Caco-2 (cell line): Measurements from ENCODE around the gene WWOX. TPM values are rescaled to one million over a fixed set of nuclear protein-coding genes. Genes with fewer than 3 reads are reported as not detected.

Experiments
- BruUV-seq: library from RNA; stranded (reverse); fragments of 400-500 nt; replicated peaks from 2 replicates; lab custom pipeline; 2021; lab: Mats Ljungman, UMichigan
- CTCF ChIA-PET: fragments of 300-600 bp; sonication (Branson Sonifier 250); formaldehyde crosslinking; loops from one replicate; lab custom pipeline; 2022; ENCODE audit warnings: antibody characterized with exemption; lab: Charles Lee
- POLR2A ChIA-PET: fragments of 300-600 bp; sonication (Branson Sonifier 250); formaldehyde crosslinking; loops from one replicate; lab custom pipeline; 2022; ENCODE audit warnings: antibody characterized with exemption; lab: Charles Lee
- DNase-seq, 2 experiments: peaks; one replicate each; pipeline versions ENCODE4 v3.0.0 to v3.0.0-alpha.2; 2020 to 2022
- H3K27me3 ChIP-seq: replicated peaks from 2 replicates; pipeline ENCODE4 v1.6.0; 2011; ENCODE audit warnings: low read length; ENCODE audit not compliant: control insufficient read depth, insufficient read depth
- H3K36me3 ChIP-seq: 2 replicates; pipeline ENCODE4 v1.5.1; 2011; ENCODE audit warnings: low read length; ENCODE audit not compliant: control insufficient read depth, insufficient read depth
- H3K4me1 ChIP-seq: fragments of 250-450 bp; sonication (Bioruptor Pico); 2 replicates; pipeline ENCODE4 v1.5.1; 2020; ENCODE audit warnings: mild to moderate bottlenecking
- H3K4me3 ChIP-seq: 2 replicates; pipeline ENCODE4 v1.5.1; 2011; ENCODE audit warnings: low read depth, mild to moderate bottlenecking, control low read depth, low read length
- H3K9me3 ChIP-seq: fragments of 250-450 bp; sonication (Bioruptor Pico); 2 replicates; pipeline ENCODE4 v1.5.1; 2020; ENCODE audit warnings: mild to moderate bottlenecking, moderate library complexity
- H3K27ac Mint-ChIP-seq: one replicate; pipeline ENCODE4 v1.8.0; 2022; ENCODE audit warnings: mixed read lengths; ENCODE audit not compliant: unreplicated experiment
- H3K27me3 Mint-ChIP-seq: one replicate; pipeline ENCODE4 v1.8.0; 2022; ENCODE audit warnings: mixed read lengths; ENCODE audit not compliant: insufficient read depth, unreplicated experiment
- H3K36me3 Mint-ChIP-seq: one replicate; pipeline ENCODE4 v1.8.0; 2022; ENCODE audit warnings: mild to moderate bottlenecking, mixed read lengths; ENCODE audit not compliant: insufficient read depth, unreplicated experiment
- H3K4me1 Mint-ChIP-seq: one replicate; pipeline ENCODE4 v1.8.0; 2022; ENCODE audit warnings: low read depth, mixed read lengths; ENCODE audit not compliant: unreplicated experiment
- H3K4me3 Mint-ChIP-seq: one replicate; pipeline ENCODE4 v1.8.0; 2022; ENCODE audit warnings: mild to moderate bottlenecking, moderate library complexity, mixed read lengths; ENCODE audit not compliant: unreplicated experiment
- H3K9me3 Mint-ChIP-seq: one replicate; pipeline ENCODE4 v1.8.0; 2022; ENCODE audit warnings: mixed read lengths; ENCODE audit not compliant: unreplicated experiment
- CTCF ChIP-seq, 2 experiments: fragments of 200-600 bp in 1 of 2; IDR thresholded peaks; 1 replicate in 1 of 2; 2 replicates in 1 of 2; pipeline versions ENCODE4 v1.5.1 to v1.8.0; 2011 to 2022; ENCODE audit warnings: antibody characterized with exemption in 1 of 2, control low read depth in 1 of 2, inconsistent platforms in 1 of 2, low read depth in 1 of 2, low read length in 1 of 2, mild to moderate bottlenecking in 1 of 2, moderate library complexity in 1 of 2; ENCODE audit not compliant: insufficient read depth in 1 of 2, severe bottlenecking in 1 of 2, unreplicated experiment in 1 of 2
- intact Hi-C: fragments of 100-400 bp; cut with micrococcal nuclease; formaldehyde crosslinking; loops from one replicate; pipeline ENCODE4 v1.10.0; 2022; ENCODE audit not compliant: unreplicated experiment
- total RNA-seq: library from RNA; stranded (reverse); gene quantifications from 2 replicates; pipeline ENCODE4 v1.2.3, GENCODE V29; 2022

WWOX gene
- total RNA-seq, 1 experiment from 2014 or later, result 45.0 TPM

GRCh38 chr16:78437352-78437968 lies 338.0 kb downstream of the WWOX start:
- CTCF ChIA-PET, result no interaction called here
- POLR2A ChIA-PET, result no interaction called here
- BruUV-seq, result no TSS peak
- peak; percentile 88 for TF ChIP-seq CTCF (IDR thresholded peaks at IDR 0.05; ENCODE audit: insufficient read depth in 1 of 2, low read depth in 1 of 2, low read length in 1 of 2, severe bottlenecking in 1 of 2, unreplicated experiment in 1 of 2)
- intact Hi-C loops, result loop anchor here (5.0 kb wide), 1 partner anchor 180 kb away; no protein-coding TSS in a partner anchor
- Histone ChIP-seq H3K9me3 (no peaks in the 10 kb centered on the region; the same call in 1 of the 2 replicates), H3K4me3 (no peak overlapping the region), H3K4me1 (peaks cover 8% of the 10 kb centered on the region), H3K36me3 (peaks cover 2% of the 10 kb centered on the region; the same call in 1 of the 2 replicates), H3K27me3 (no peaks in the 10 kb centered on the region)
- peaks cover 10% of the 10 kb centered on the region for H3K9me3 Mint-ChIP-seq
- no peaks in the 10 kb centered on the region for H3K27me3 Mint-ChIP-seq
- H3K4me3 Mint-ChIP-seq, result no peak overlapping the region
- peaks cover 14% of the 10 kb centered on the region for H3K4me1 Mint-ChIP-seq
- peak in 1 of 2 experiments; percentile 58 for DNase-seq
- H3K27ac Mint-ChIP-seq, result no peak overlapping the region
- peaks cover 6% of the 10 kb centered on the region for H3K36me3 Mint-ChIP-seq

DNA sequence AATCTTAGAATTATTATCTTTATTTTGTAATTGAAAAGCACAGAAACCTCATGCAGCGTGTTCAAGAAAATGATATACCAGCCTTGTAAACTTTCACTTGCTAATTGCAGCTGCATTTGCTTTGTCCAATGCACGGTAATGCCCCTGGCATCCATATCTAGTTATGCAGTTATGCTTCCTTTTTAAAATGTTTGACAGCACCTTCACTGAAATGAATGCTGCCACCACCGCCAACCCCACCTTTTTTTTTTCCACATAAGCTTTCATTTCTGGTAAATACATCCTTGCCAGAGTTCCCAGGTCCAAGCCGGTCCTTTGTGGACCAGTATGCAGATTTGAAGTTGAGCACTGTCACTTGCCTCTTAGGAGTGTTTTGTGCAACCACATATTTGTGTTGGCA lies 338.8 kb downstream of the WWOX start:
- Mint-ChIP-seq H3K27ac (no peak overlapping the region), H3K4me1 (peaks cover 14% of the 10 kb centered on the region), H3K4me3 (no peak overlapping the region), H3K9me3 (peaks cover 10% of the 10 kb centered on the region), H3K36me3 (peaks cover 6% of the 10 kb centered on the region), H3K27me3 (no peaks in the 10 kb centered on the region)
- Histone ChIP-seq H3K27me3 (no peaks in the 10 kb centered on the region), H3K4me1 (peaks cover 8% of the 10 kb centered on the region), H3K9me3 (no peaks in the 10 kb centered on the region), H3K36me3 (no peaks in the 10 kb centered on the region; the same call in 1 of the 2 replicates), H3K4me3 (no peak overlapping the region)
- BruUV-seq, result no TSS peak
- DNase-seq, result no peak
- CTCF ChIA-PET, result no interaction called here
- intact Hi-C loops, result loop anchor here (5.0 kb wide), 1 partner anchor 181 kb away; no protein-coding TSS in a partner anchor
- POLR2A ChIA-PET, result no interaction called here
- TF ChIP-seq CTCF (IDR thresholded peaks at IDR 0.05; ENCODE audit: insufficient read depth in 1 of 2, low read depth in 1 of 2, low read length in 1 of 2, severe bottlenecking in 1 of 2, unreplicated experiment in 1 of 2), result no peak

DNA sequence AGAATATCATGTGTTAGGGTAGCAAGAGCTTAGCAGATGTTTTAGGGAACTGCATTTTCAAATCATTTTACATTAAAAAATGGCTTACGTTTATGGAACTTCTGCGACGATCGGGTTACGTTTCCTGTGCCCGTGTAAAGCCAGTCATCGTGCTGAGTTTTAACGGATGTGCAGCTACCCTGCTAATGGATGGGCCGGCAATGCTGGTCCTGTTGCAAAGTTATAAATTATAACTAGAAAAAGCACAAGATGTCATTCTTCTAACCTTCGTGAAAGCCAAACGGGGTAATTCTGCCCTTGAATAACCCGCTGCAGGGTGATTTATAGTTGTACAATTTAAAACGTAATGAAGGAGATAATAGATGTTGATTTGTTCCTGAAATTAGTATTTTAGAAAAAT lies 339.2 kb downstream of the WWOX start:
- no peaks in the 10 kb centered on the region for H3K27me3 Mint-ChIP-seq
- Histone ChIP-seq H3K27me3 (no peaks in the 10 kb centered on the region), H3K4me1 (peaks cover 11% of the 10 kb centered on the region), H3K4me3 (no peak overlapping the region), H3K9me3 (no peaks in the 10 kb centered on the region), H3K36me3 (no peaks in the 10 kb centered on the region)
- H3K4me1 Mint-ChIP-seq, result peaks cover 18% of the 10 kb centered on the region
- intact Hi-C loops, result loop anchor here (5.0 kb wide), 1 partner anchor 181 kb away; no protein-coding TSS in a partner anchor
- DNase-seq, result no peak
- CTCF ChIA-PET, result no interaction called here
- peaks cover 6% of the 10 kb centered on the region for H3K36me3 Mint-ChIP-seq
- no peak overlapping the region for H3K27ac Mint-ChIP-seq
- TF ChIP-seq CTCF (IDR thresholded peaks at IDR 0.05; ENCODE audit: insufficient read depth in 1 of 2, low read depth in 1 of 2, low read length in 1 of 2, severe bottlenecking in 1 of 2, unreplicated experiment in 1 of 2), result no peak
- H3K4me3 Mint-ChIP-seq, result no peak overlapping the region
- POLR2A ChIA-PET, result no interaction called here
- BruUV-seq, result no TSS peak
- H3K9me3 Mint-ChIP-seq, result peaks cover 10% of the 10 kb centered on the region
